Measurements from ENCODE around the gene KPNA3.

Gene KPNA3

DNA sequence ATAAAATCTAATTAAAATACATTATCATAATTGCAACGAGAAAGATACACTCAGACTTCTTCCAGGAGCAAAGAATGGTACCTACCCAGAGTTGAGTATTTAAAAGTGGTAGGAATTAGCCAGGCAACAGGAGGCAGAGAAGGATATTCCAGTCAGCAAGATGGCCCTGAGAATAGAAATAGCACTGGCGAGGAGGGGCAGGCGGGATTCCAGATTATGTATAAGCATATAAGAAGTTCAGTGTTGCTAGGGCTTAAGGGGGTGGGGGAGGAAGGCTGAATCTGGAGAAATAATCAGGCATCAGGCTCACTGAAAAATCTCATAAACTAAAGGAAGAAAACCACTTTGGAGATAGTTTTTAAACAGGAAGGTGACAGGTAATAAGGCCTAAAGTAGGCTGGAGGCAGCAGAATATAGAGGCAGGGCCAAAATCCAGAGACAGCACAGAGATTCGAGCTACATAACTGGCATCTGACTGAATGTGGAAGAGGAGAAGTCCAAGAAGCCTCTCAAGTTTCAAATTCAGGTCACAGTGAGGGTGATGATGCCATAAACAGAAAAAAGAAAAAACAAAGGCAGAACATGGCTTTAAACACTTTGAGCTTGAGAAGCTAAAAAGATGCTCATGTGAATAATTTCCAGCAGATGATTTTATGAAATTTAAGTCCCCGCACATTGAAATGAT lies 7.5 kb downstream of the KPNA3 start:
- DNase-seq = no peak
- H3K27me3 ChIP-seq = no peaks in the 10 kb centered on the region
- H3K36me3 ChIP-seq = no peaks in the 10 kb centered on the region
- H3K4me1 ChIP-seq = peaks cover 0 to 34% (median 5%) of the 10 kb centered on the region in 4 donors
- TF ChIP-seq, protein P1, sequence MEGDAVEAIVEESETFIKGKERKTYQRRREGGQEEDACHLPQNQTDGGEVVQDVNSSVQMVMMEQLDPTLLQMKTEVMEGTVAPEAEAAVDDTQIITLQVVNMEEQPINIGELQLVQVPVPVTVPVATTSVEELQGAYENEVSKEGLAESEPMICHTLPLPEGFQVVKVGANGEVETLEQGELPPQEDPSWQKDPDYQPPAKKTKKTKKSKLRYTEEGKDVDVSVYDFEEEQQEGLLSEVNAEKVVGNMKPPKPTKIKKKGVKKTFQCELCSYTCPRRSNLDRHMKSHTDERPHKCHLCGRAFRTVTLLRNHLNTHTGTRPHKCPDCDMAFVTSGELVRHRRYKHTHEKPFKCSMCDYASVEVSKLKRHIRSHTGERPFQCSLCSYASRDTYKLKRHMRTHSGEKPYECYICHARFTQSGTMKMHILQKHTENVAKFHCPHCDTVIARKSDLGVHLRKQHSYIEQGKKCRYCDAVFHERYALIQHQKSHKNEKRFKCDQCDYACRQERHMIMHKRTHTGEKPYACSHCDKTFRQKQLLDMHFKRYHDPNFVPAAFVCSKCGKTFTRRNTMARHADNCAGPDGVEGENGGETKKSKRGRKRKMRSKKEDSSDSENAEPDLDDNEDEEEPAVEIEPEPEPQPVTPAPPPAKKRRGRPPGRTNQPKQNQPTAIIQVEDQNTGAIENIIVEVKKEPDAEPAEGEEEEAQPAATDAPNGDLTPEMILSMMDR (IDR thresholded peaks at IDR 0.05) = no peak
- no peaks in the 10 kb centered on the region for H3K9me3 ChIP-seq
- H3K4me3 ChIP-seq = no peak overlapping the region
- no peak overlapping the region for H3K27ac ChIP-seq
- intact Hi-C loops (cut with DNase I; ENCODE audit: low total_unique reads) = no loop called here

DNA sequence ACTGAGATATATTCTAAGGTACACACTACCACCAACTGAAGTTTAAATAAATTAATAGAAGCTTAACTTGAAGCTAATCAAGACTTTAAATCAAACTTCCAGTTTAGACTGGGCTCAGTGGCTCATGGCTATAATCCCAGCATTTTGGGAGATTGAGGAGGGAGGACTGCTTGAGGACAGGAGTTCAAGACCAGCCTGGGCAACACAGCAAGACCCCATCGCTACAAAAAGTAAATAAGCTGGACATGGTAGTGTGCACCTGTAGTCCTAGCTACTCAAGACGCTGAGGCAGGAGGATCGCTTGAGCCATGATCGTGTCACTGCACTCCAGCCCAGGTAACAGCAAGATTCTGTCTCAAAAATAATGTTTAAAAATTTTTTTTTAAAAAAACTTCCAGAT lies 8.6 kb downstream of the KPNA3 start:
- TF ChIP-seq, protein P1 (IDR thresholded peaks at IDR 0.05) = no peak
- no peak for DNase-seq
- H3K27me3 ChIP-seq = no peaks in the 10 kb centered on the region
- peaks cover 0 to 23% (median 4%) of the 10 kb centered on the region in 4 donors for H3K4me1 ChIP-seq
- no peaks in the 10 kb centered on the region for H3K36me3 ChIP-seq
- intact Hi-C loops (cut with DNase I; ENCODE audit: low total_unique reads) = no loop called here
- no peak overlapping the region for H3K4me3 ChIP-seq
- no peaks in the 10 kb centered on the region for H3K9me3 ChIP-seq
- H3K27ac ChIP-seq = no peak overlapping the region

DNA sequence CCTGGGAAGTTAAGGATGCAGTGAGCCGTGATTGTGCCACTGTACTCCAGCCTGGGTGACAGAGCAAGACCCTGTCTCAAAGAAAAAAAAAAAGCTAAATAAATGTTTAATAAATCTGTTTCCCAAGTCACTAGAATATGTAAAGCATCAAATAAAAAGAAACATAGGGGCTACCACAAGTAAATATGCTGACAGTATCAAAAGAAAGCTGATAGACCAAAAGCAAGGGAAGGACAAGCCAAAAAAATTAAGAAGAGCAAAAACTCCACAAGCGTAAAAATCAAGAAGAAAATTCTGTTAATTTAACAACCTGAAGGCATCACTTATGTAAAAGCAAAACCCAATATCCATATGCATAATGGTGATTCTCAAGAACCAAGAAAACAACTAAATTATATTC lies 9.7 kb downstream of the KPNA3 start:
- Histone ChIP-seq H3K9me3 (no peaks in the 10 kb centered on the region), H3K27me3 (no peaks in the 10 kb centered on the region), H3K36me3 (no peaks in the 10 kb centered on the region), H3K27ac (no peak overlapping the region), H3K4me3 (no peak overlapping the region), H3K4me1 (peaks cover 0 to 21% (median 2%) of the 10 kb centered on the region in 4 donors)
- DNase-seq = no peak
- intact Hi-C loops (cut with DNase I; ENCODE audit: low total_unique reads) = no loop called here
- TF ChIP-seq, protein P1 (IDR thresholded peaks at IDR 0.05) = no peak

DNA sequence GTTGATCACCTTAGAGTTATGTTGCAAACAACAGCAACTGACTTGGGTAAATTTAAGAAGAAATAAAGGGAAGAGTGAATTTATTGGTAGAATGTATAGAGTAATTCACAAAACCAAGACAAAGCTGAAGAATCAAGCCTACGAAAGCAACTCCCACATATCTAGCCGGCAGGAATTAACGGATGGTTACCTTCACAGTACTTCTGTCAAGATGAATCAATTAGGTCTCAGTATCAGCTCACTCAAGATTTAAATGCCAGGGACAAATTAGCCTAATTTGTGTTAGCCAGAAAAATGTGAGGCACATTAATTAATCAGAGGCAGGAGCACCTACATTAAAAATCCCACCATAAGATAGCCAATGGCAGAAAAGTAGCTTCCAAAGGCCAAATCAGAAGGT lies 10.7 kb downstream of the KPNA3 start:
- Histone ChIP-seq H3K36me3 (no peaks in the 10 kb centered on the region), H3K9me3 (no peaks in the 10 kb centered on the region), H3K27ac (no peak overlapping the region), H3K4me1 (peaks cover 0 to 23% (median 2%) of the 10 kb centered on the region in 4 donors), H3K4me3 (no peak overlapping the region), H3K27me3 (no peaks in the 10 kb centered on the region)
- intact Hi-C loops (cut with DNase I; ENCODE audit: low total_unique reads) = no loop called here
- DNase-seq = no peak
- TF ChIP-seq, protein P1 (IDR thresholded peaks at IDR 0.05) = no peak

DNA sequence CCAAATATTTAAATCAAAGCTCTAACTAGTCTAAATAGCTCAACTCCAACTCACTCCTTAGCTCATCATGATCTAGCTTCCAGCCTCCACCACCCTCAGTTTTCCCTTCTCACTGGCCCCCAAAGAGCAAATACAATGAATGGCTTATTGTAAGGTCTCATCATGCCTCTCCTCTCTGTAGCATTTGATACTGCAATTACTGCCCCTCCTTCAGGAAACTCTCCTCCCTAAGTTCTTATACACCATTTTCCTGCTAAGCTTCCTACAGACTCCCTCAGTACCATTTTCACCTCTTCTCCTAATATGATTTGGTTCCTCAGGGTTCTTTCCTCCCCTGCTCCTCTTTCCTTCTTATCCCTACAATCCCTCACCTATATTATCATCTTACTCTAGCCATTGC lies 12.8 kb downstream of the KPNA3 start:
- no peak for DNase-seq
- intact Hi-C loops (cut with DNase I; ENCODE audit: low total_unique reads) = no loop called here
- Histone ChIP-seq H3K4me1 (peaks cover 0 to 17% (median 3%) of the 10 kb centered on the region in 4 donors), H3K27ac (no peak overlapping the region), H3K9me3 (no peaks in the 10 kb centered on the region), H3K4me3 (no peak overlapping the region), H3K36me3 (no peaks in the 10 kb centered on the region), H3K27me3 (no peaks in the 10 kb centered on the region)
- TF ChIP-seq, protein P1 (IDR thresholded peaks at IDR 0.05) = no peak

Data from tibial artery (tissue), 4 donors.